Nephron (organoid): ENCODE data around the gene CYP3A5.

Experiments used
- H3K27ac Mint-ChIP-seq, 3 experiments: 2 replicates each; pipeline ENCODE4 v1.8.0; 2020; ENCODE audit warnings: mixed read lengths in 3 of 3, mild to moderate bottlenecking in 2 of 3, moderate library complexity in 1 of 3
- H3K27me3 Mint-ChIP-seq: 2 replicates; pipeline ENCODE4 v1.8.0; 2021; ENCODE audit warnings: low read depth, mild to moderate bottlenecking, moderate library complexity, mixed read lengths
- H3K36me3 Mint-ChIP-seq: 2 replicates; pipeline ENCODE4 v1.8.0; 2020; ENCODE audit warnings: low read depth, mixed read lengths
- H3K4me1 Mint-ChIP-seq: 2 replicates; pipeline ENCODE4 v1.8.0; 2020; ENCODE audit warnings: mixed read lengths
- H3K4me3 Mint-ChIP-seq, 3 experiments: 2 replicates each; pipeline ENCODE4 v1.8.0; 2020; ENCODE audit warnings: mild to moderate bottlenecking in 3 of 3, mixed read lengths in 3 of 3, moderate library complexity in 2 of 3
- H3K9me3 Mint-ChIP-seq: 2 replicates; pipeline ENCODE4 v1.8.0; 2020; ENCODE audit warnings: mixed read lengths
- CTCF ChIP-seq, 3 experiments: fragments of 200-600 bp; sonication (generic); IDR thresholded peaks; one replicate each; pipeline ENCODE4 v1.5.0; 2021; ENCODE audit warnings: antibody characterized with exemption in 3 of 3; ENCODE audit not compliant: unreplicated experiment in 3 of 3

CYP3A5 gene

GRCh38 chr7:99621271-99621670 is 58.5 kb downstream of the CYP3A5 start:
- peaks cover 30% of the 10 kb centered on the region for H3K4me1 Mint-ChIP-seq
- no peak for TF ChIP-seq CTCF (IDR thresholded peaks at IDR 0.05; ENCODE audit: unreplicated experiment in 3 of 3)
- peaks cover 66% of the 10 kb centered on the region for H3K36me3 Mint-ChIP-seq
- H3K27ac Mint-ChIP-seq, result no peak overlapping the region
- H3K27me3 Mint-ChIP-seq, result no peaks in the 10 kb centered on the region
- peak overlapping the region in 1 of 3 experiments; percentile 16 for H3K4me3 Mint-ChIP-seq
- H3K9me3 Mint-ChIP-seq, result no peaks in the 10 kb centered on the region

- H3K27me3 Mint-ChIP-seq, result no peaks in the 10 kb centered on the region
- peaks cover 32% of the 10 kb centered on the region for H3K4me1 Mint-ChIP-seq
Observed at GRCh38 chr7:99619571-99620130, 60.1 kb downstream of the CYP3A5 start.

GRCh38 chr7:99618726-99619125 is 61.1 kb downstream of the CYP3A5 start:
- H3K4me1 Mint-ChIP-seq, result peaks cover 32% of the 10 kb centered on the region
- TF ChIP-seq CTCF (IDR thresholded peaks at IDR 0.05; ENCODE audit: unreplicated experiment in 3 of 3), result no peak
- H3K36me3 Mint-ChIP-seq, result peaks cover 41% of the 10 kb centered on the region
- H3K4me3 Mint-ChIP-seq, result peak overlapping the region; percentile 93 to 100 (median 97)
- H3K27me3 Mint-ChIP-seq, result no peaks in the 10 kb centered on the region
- H3K9me3 Mint-ChIP-seq, result no peaks in the 10 kb centered on the region
- peak overlapping the region in 1 of 3 experiments; percentile 65 for H3K27ac Mint-ChIP-seq

More at GRCh38 chr7:99619571-99620130, 60.1 kb downstream of the CYP3A5 start:
- H3K27ac Mint-ChIP-seq, result no peak overlapping the region
- peaks cover 50% of the 10 kb centered on the region for H3K36me3 Mint-ChIP-seq
- TF ChIP-seq CTCF (IDR thresholded peaks at IDR 0.05; ENCODE audit: unreplicated experiment in 3 of 3), result no peak
- H3K9me3 Mint-ChIP-seq, result no peaks in the 10 kb centered on the region
- peak overlapping the region; percentile 93 to 100 (median 97) for H3K4me3 Mint-ChIP-seq

GRCh38 chr7:99617192-99617781 is 62.5 kb downstream of the CYP3A5 start:
- Mint-ChIP-seq H3K4me3 (peak overlapping the region; percentile 93 to 100 (median 97)), H3K36me3 (peaks cover 32% of the 10 kb centered on the region), H3K4me1 (peaks cover 32% of the 10 kb centered on the region), H3K9me3 (no peaks in the 10 kb centered on the region), H3K27ac (peak overlapping the region; percentile 82 to 98 (median 96)), H3K27me3 (no peaks in the 10 kb centered on the region)
- no peak for TF ChIP-seq CTCF (IDR thresholded peaks at IDR 0.05; ENCODE audit: unreplicated experiment in 3 of 3)

- Mint-ChIP-seq H3K4me3 (peak within 1 kb of the TSS; percentile 93 to 100 (median 97)), H3K27ac (peak within 1 kb of the TSS; percentile 82 to 98 (median 96)), H3K36me3 (peaks cover 30% of the 10 kb centered on the region), H3K9me3 (no peaks in the 10 kb centered on the region), H3K27me3 (no peaks in the 10 kb centered on the region), H3K4me1 (peaks cover 32% of the 10 kb centered on the region)
- peak; percentile 24 to 52 (median 35) for TF ChIP-seq CTCF (IDR thresholded peaks at IDR 0.05; ENCODE audit: unreplicated experiment in 3 of 3)
Observed at GRCh38 chr7:99616359-99617191, 63.2 kb downstream of the CYP3A5 start, which contains the start of gene ZSCAN25. Gene ZSCAN25, plus strand, starts transcription at chr7:99616946. Its CDS starts 2,661 bp downstream, at chr7:99619607.
